Measurements from ENCODE around the gene GALNT17. TPM values are rescaled to one million over a fixed set of nuclear protein-coding genes. Genes with fewer than 3 reads are reported as not detected.

GALNT17 gene
- total RNA-seq, 3 donors from 2014 or later = 1.2 to 9.9 (median 3.3) TPM

- TF ChIP-seq POLR2A (IDR thresholded peaks at IDR 0.05) (no peak), POLR2AphosphoS5 (IDR thresholded peaks at IDR 0.05) (no peak), CTCF (IDR thresholded peaks at IDR 0.05) (no peak)
- H3K36me3 ChIP-seq = no peaks in the 10 kb centered on the region
- no peak overlapping the region for H3K27ac ChIP-seq
- H3K4me3 ChIP-seq = no peak overlapping the region
- no peaks in the 10 kb centered on the region for H3K9me3 ChIP-seq
- H3K4me1 ChIP-seq = no peaks in the 10 kb centered on the region
- H3K27me3 ChIP-seq = no peaks in the 10 kb centered on the region
- DNase-seq (ENCODE audit: low spot score in 2 of 2) = no peak
- intact Hi-C loops (cut with DNase I; ENCODE audit: low total_unique reads) = no loop called here
Measured at GRCh38 chr7:71506822-71507221, 374.9 kb downstream of the GALNT17 start.

GRCh38 chr7:71507680-71508602 is 376.0 kb downstream of the GALNT17 start:
- intact Hi-C loops (cut with DNase I; ENCODE audit: low total_unique reads) = no loop called here
- no peaks in the 10 kb centered on the region for H3K4me1 ChIP-seq
- DNase-seq (ENCODE audit: low spot score in 2 of 2) = no peak
- H3K9me3 ChIP-seq = no peaks in the 10 kb centered on the region
- H3K36me3 ChIP-seq = no peaks in the 10 kb centered on the region
- H3K4me3 ChIP-seq = no peak overlapping the region
- no peak overlapping the region for H3K27ac ChIP-seq
- H3K27me3 ChIP-seq = no peaks in the 10 kb centered on the region
- TF ChIP-seq CTCF (IDR thresholded peaks at IDR 0.05) = no peak
- no peak for TF ChIP-seq POLR2AphosphoS5 (IDR thresholded peaks at IDR 0.05)

GRCh38 chr7:71509381-71509780 is 377.4 kb downstream of the GALNT17 start:
- no peak for TF ChIP-seq POLR2A (IDR thresholded peaks at IDR 0.05)
- TF ChIP-seq CTCF (IDR thresholded peaks at IDR 0.05) = no peak
- no peak for TF ChIP-seq POLR2AphosphoS5 (IDR thresholded peaks at IDR 0.05)
- peaks cover 0 to 3% of the 10 kb centered on the region in 2 donors for H3K9me3 ChIP-seq
- intact Hi-C loops (cut with DNase I; ENCODE audit: low total_unique reads) = no loop called here
- H3K4me3 ChIP-seq = no peak overlapping the region
- no peak overlapping the region for H3K27ac ChIP-seq
- H3K27me3 ChIP-seq = no peaks in the 10 kb centered on the region
- H3K36me3 ChIP-seq = no peaks in the 10 kb centered on the region
- no peak for DNase-seq (ENCODE audit: low spot score in 2 of 2)
- H3K4me1 ChIP-seq = no peaks in the 10 kb centered on the region

GRCh38 chr7:71511361-71511807 is 379.4 kb downstream of the GALNT17 start:
- no peaks in the 10 kb centered on the region for H3K27me3 ChIP-seq
- intact Hi-C loops (cut with DNase I; ENCODE audit: low total_unique reads) = no loop called here
- H3K4me3 ChIP-seq = no peak overlapping the region
- TF ChIP-seq POLR2A (IDR thresholded peaks at IDR 0.05) = no peak
- no peak for TF ChIP-seq CTCF (IDR thresholded peaks at IDR 0.05)
- no peak for TF ChIP-seq POLR2AphosphoS5 (IDR thresholded peaks at IDR 0.05)
- H3K36me3 ChIP-seq = no peaks in the 10 kb centered on the region
- no peaks in the 10 kb centered on the region for H3K4me1 ChIP-seq
- no peak overlapping the region for H3K27ac ChIP-seq
- no peak for DNase-seq (ENCODE audit: low spot score in 2 of 2)
- H3K9me3 ChIP-seq = peaks cover 0 to 12% of the 10 kb centered on the region in 2 donors

- no peak for TF ChIP-seq POLR2A (IDR thresholded peaks at IDR 0.05)
- TF ChIP-seq POLR2AphosphoS5 (IDR thresholded peaks at IDR 0.05) = no peak
- no peak for TF ChIP-seq CTCF (IDR thresholded peaks at IDR 0.05)
- Histone ChIP-seq H3K36me3 (no peaks in the 10 kb centered on the region), H3K9me3 (peaks cover 8 to 44% of the 10 kb centered on the region in 2 donors), H3K27ac (no peak overlapping the region), H3K4me1 (no peaks in the 10 kb centered on the region), H3K4me3 (no peak overlapping the region), H3K27me3 (no peaks in the 10 kb centered on the region)
- no peak for DNase-seq (ENCODE audit: low spot score in 2 of 2)
- intact Hi-C loops (cut with DNase I; ENCODE audit: low total_unique reads) = no loop called here
Measured at GRCh38 chr7:71517940-71518699, 386.2 kb downstream of the GALNT17 start.

Measured in breast epithelium (tissue), 4 donors.